Mesothelial cell of epicardium (in vitro differentiated cells): ENCODE measurements around the gene ZNFX1. TPM values are rescaled to one million over a fixed set of nuclear protein-coding genes. Genes with fewer than 3 reads are reported as not detected.
"Not testable (repeated sequence)": the region's sequence is repeated elsewhere in the genome, so short reads cannot be mapped to it uniquely, and the experiment has no call there.

Experiments
- DNase-seq, 2 experiments: peaks; one replicate each; pipeline ENCODE4 v3.0.0; 2021; ENCODE audit warnings: low spot score in 2 of 2; ENCODE audit not compliant: unreplicated experiment in 2 of 2
- H3K27ac Mint-ChIP-seq: 2 replicates; pipeline ENCODE4 v1.8.0; 2021; ENCODE audit warnings: mixed read lengths
- H3K27me3 Mint-ChIP-seq: 2 replicates; pipeline ENCODE4 v1.8.0; 2021; ENCODE audit warnings: low read depth, mixed read lengths
- H3K36me3 Mint-ChIP-seq: 2 replicates; pipeline ENCODE4 v1.8.0; 2021; ENCODE audit warnings: mixed read lengths
- H3K4me1 Mint-ChIP-seq: 2 replicates; pipeline ENCODE4 v1.8.0; 2021; ENCODE audit warnings: mixed read lengths
- H3K4me3 Mint-ChIP-seq: 2 replicates; pipeline ENCODE4 v1.8.0; 2021; ENCODE audit warnings: mild to moderate bottlenecking, moderate library complexity, mixed read lengths
- H3K9me3 Mint-ChIP-seq: 2 replicates; pipeline ENCODE4 v1.8.0; 2021; ENCODE audit warnings: mixed read lengths
- total RNA-seq: library from RNA; stranded (reverse); gene quantifications from 3 replicates; pipeline ENCODE4 v1.2.1, GENCODE V29; 2021
- TF ChIP-seq, protein P1 (sequence below): fragments of 200-600 bp; sonication (generic); IDR thresholded peaks from one replicate; pipeline ENCODE4 v1.5.0; 2021; ENCODE audit warnings: antibody characterized with exemption; ENCODE audit not compliant: unreplicated experiment

Gene ZNFX1
- total RNA-seq, 1 donor from 2014 or later: 16.8 TPM

GRCh38 chr20:49319208-49319809, 41.5 kb upstream of the ZNFX1 start:
- no peak for DNase-seq
- H3K36me3 Mint-ChIP-seq: no peaks in the 10 kb centered on the region
- TF ChIP-seq, protein P1, sequence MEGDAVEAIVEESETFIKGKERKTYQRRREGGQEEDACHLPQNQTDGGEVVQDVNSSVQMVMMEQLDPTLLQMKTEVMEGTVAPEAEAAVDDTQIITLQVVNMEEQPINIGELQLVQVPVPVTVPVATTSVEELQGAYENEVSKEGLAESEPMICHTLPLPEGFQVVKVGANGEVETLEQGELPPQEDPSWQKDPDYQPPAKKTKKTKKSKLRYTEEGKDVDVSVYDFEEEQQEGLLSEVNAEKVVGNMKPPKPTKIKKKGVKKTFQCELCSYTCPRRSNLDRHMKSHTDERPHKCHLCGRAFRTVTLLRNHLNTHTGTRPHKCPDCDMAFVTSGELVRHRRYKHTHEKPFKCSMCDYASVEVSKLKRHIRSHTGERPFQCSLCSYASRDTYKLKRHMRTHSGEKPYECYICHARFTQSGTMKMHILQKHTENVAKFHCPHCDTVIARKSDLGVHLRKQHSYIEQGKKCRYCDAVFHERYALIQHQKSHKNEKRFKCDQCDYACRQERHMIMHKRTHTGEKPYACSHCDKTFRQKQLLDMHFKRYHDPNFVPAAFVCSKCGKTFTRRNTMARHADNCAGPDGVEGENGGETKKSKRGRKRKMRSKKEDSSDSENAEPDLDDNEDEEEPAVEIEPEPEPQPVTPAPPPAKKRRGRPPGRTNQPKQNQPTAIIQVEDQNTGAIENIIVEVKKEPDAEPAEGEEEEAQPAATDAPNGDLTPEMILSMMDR: no peak
- H3K27me3 Mint-ChIP-seq: peaks cover 81% of the 10 kb centered on the region
- peaks cover 9% of the 10 kb centered on the region for H3K4me1 Mint-ChIP-seq
- peaks cover 6% of the 10 kb centered on the region for H3K9me3 Mint-ChIP-seq
- peak overlapping the region; percentile 67 for H3K4me3 Mint-ChIP-seq
- H3K27ac Mint-ChIP-seq: no peak overlapping the region

- peaks cover 87% of the 10 kb centered on the region for H3K27me3 Mint-ChIP-seq
- no peak overlapping the region for H3K27ac Mint-ChIP-seq
- H3K4me3 Mint-ChIP-seq: peak overlapping the region; percentile 67
- peaks cover 6% of the 10 kb centered on the region for H3K9me3 Mint-ChIP-seq
- DNase-seq: no peak
- no peaks in the 10 kb centered on the region for H3K36me3 Mint-ChIP-seq
- H3K4me1 Mint-ChIP-seq: peaks cover 9% of the 10 kb centered on the region
- TF ChIP-seq, protein P1: no peak
These were observed 40.8 kb upstream of the ZNFX1 start for GRCh38 chr20:49318430-49319207.

GRCh38 chr20:49318091-49318429, 40.2 kb upstream of the ZNFX1 start:
- Mint-ChIP-seq H3K27me3 (peaks cover 91% of the 10 kb centered on the region), H3K9me3 (peaks cover 6% of the 10 kb centered on the region), H3K4me3 (peak overlapping the region; percentile 33), H3K4me1 (peaks cover 9% of the 10 kb centered on the region), H3K36me3 (no peaks in the 10 kb centered on the region), H3K27ac (no peak overlapping the region)
- DNase-seq: no peak
- TF ChIP-seq, protein P1: no peak

- peaks cover 6% of the 10 kb centered on the region for H3K9me3 Mint-ChIP-seq
- no peak overlapping the region for H3K27ac Mint-ChIP-seq
- H3K36me3 Mint-ChIP-seq: no peaks in the 10 kb centered on the region
- DNase-seq: no peak
- TF ChIP-seq, protein P1: no peak
- peaks cover 9% of the 10 kb centered on the region for H3K4me1 Mint-ChIP-seq
- no peak overlapping the region for H3K4me3 Mint-ChIP-seq
- H3K27me3 Mint-ChIP-seq: peaks cover 94% of the 10 kb centered on the region
These were observed 38.8 kb upstream of the ZNFX1 start for GRCh38 chr20:49316704-49317103.

- no peak for DNase-seq
- peaks cover 90% of the 10 kb centered on the region for H3K27me3 Mint-ChIP-seq
- H3K36me3 Mint-ChIP-seq: no peaks in the 10 kb centered on the region
- TF ChIP-seq, protein P1: no peak
- H3K4me3 Mint-ChIP-seq: no peak overlapping the region
- no peak overlapping the region for H3K27ac Mint-ChIP-seq
- peaks cover 9% of the 10 kb centered on the region for H3K4me1 Mint-ChIP-seq
- peaks cover 8% of the 10 kb centered on the region for H3K9me3 Mint-ChIP-seq
These were observed 37.7 kb upstream of the ZNFX1 start for GRCh38 chr20:49315580-49315979.

DNA sequence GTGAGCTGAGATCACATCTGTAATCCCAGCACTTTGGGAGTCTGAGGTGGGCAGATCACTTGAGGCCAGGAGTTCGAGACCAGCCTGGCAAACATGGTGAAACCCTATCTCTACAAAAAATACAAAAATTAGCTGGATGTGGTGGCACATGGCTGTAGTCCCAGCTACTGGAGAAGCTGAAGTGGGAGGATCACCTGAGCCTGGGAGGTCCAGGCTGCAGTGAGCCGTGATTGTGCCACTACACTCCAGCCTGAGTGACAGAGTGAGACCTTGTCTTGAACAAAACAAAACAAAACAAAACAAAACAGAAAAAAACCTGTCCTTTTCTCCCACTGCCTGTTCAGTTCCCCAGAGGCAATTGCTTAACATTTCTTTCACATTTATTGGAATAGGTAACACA, 36.2 kb upstream of the ZNFX1 start:
- H3K36me3 Mint-ChIP-seq, H3K27ac Mint-ChIP-seq, H3K4me1 Mint-ChIP-seq, H3K4me3 Mint-ChIP-seq, DNase-seq: not testable (repeated sequence)
- Mint-ChIP-seq H3K27me3 (peaks cover 83% of the 10 kb centered on the region), H3K9me3 (peaks cover 15% of the 10 kb centered on the region)
